AG08395 (cell line): ENCODE measurements around the gene WDTC1.

Source experiments
- DNase-seq: peaks from one replicate; pipeline ENCODE4 v3.0.0; 2012; ENCODE audit warnings: mixed read lengths, low spot score

WDTC1 gene

DNA sequence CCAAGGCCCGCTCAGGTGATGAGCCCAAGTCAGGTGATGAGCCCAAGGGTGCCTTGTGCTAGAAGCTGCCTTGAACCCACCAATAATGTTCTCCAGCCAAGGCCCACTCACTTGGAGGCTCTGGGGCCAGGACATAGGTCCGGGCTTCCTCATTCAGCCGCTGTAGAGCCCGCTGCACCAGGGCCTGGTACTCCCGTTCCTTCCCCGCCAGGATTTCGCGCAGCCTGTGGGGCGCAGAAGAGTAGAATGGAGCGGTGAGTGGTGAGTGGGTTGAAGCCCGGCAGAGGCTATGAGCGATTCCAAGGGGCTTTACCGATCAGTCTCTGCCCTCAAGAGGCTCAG lies 121.8 kb downstream of the WDTC1 start:
- no peak for DNase-seq

DNA sequence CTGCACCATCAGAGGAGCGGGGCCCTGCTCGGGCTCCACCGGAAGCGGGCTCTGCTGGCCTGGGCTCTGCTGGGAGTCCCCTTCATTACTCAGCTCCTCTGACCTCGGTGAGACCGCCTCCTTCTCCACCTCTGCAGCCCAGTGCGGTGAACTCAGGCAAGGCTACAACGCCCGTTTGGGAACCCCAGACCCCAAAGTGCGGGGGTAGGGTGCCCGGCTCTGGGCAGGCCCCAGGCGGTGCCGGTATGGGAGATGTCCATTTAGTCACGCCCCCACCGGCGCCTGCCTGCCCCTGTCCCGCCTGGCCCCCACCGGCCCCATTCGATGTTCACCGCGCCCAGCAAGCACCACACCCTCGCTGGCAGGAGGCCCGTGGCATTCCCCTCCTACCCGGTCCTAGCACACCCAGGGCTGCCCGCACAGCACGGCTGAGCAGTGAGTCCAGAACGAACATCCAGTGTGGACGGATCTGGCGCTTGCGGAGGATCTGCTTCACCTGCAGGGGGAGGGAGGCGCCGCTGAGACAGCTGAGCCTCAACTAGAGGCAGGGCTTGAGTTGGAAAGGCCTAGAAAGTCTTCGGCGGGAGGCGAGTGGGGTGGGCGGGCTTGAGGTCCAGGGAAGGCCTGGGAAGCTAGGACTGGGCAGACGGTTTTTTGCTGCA lies 122.3 kb downstream of the WDTC1 start:
- no peak for DNase-seq

DNA sequence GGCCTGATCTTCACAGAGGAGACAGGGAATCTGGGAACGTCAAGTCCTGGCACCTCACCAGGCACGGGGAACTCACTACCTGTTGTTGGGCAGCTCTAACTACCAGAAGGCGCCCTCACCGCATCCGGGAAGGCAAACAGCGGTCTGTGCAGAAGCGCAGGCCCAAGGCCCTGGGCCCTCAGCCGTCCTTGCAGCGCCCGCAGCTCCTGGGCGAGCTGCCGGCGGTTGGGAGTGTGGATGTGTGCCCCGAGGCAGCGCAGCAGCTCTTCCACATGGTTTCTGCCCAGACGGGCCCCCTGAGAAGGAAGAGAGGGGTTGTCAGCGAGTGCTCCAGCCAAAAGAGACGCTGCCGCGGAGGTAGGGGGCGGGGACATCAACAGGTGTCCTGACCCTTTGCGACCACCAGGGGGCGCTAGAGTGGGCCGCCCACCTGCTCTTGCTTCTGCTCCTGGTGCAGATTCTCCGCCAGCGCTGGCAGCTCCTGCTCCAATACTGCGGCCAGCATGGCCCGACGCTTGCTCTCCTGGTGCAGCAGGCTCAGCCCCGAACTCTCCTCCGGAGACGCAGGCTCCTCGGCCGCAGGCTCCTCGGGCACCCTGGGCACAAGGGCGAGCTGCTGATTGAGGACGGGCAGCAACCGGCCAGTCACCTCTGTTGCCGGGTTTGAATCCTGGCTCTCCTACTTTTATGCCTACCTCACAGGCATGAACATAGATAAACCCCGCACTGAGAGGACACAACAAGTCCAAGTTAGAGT lies 123.0 kb downstream of the WDTC1 start:
- DNase-seq, result peak; percentile 85
